UCSD-AML1 (cell line): ENCODE data around the gene KCNJ18.
"Not testable (repeated sequence)": the region's sequence is repeated elsewhere in the genome, so short reads cannot be mapped to it uniquely, and the experiment has no call there.

Source experiments
- DNase-seq: peaks from one replicate; lab custom pipeline; 2025; ENCODE audit not compliant: unreplicated experiment; lab: John Stamatoyannopoulos, UW

Gene KCNJ18

DNA sequence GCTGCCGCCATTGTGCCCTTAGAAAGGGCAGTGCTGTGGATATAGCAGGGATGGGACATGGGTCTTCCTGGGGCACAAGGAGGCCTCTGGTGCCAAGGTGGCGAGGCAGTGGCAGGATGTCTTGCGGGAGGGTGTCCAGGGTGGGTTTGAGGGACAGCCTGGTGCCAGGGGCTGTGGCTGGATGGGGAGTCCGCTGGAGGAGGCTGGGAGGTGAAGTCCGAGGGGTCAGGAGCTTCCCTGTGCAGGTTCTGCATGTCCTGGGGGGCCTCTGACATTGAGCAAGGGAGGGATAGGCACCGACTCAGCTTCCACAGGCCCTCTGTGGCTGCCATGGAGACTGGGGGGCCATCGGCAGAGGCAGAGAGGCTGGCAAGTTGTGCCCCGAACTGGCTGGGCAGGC lies 9.7 kb downstream of the KCNJ18 start:
- not testable (repeated sequence) for DNase-seq

DNA sequence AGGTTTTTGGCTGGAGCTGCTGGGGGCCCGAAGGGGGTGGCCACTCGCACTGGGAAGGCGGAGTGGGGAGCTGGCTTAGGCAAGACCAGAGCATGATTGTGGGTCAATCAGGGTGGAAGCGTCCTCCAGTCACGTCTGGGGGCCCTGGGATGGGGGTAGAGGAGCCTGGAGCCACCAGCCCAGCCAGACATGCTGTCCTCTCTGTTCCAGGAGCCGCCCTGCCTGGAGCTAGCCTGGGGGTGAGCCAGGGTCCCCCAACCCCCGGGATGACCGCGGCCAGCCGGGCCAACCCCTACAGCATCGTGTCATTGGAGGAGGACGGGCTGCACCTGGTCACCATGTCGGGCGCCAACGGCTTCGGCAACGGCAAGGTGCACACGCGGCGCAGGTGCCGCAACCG lies 10.2 kb downstream of the KCNJ18 start:
- DNase-seq, result not testable (repeated sequence)

DNA sequence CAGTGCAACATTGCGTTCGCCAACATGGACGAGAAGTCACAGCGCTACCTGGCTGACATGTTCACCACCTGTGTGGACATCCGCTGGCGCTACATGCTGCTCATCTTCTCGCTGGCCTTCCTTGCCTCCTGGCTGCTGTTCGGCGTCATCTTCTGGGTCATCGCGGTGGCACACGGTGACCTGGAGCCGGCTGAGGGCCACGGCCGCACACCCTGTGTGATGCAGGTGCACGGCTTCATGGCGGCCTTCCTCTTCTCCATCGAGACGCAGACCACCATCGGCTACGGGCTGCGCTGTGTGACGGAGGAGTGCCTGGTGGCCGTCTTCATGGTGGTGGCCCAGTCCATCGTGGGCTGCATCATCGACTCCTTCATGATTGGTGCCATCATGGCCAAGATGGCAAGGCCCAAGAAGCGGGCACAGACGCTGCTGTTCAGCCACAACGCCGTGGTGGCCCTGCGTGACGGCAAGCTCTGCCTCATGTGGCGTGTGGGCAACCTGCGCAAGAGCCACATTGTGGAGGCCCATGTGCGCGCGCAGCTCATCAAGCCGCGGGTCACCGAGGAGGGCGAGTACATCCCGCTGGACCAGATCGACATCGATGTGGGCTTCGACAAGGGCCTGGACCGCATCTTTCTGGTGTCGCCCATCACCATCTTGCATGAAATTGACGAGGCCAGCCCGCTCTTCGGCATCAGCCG lies 10.8 kb downstream of the KCNJ18 start:
- not testable (repeated sequence) for DNase-seq

DNA sequence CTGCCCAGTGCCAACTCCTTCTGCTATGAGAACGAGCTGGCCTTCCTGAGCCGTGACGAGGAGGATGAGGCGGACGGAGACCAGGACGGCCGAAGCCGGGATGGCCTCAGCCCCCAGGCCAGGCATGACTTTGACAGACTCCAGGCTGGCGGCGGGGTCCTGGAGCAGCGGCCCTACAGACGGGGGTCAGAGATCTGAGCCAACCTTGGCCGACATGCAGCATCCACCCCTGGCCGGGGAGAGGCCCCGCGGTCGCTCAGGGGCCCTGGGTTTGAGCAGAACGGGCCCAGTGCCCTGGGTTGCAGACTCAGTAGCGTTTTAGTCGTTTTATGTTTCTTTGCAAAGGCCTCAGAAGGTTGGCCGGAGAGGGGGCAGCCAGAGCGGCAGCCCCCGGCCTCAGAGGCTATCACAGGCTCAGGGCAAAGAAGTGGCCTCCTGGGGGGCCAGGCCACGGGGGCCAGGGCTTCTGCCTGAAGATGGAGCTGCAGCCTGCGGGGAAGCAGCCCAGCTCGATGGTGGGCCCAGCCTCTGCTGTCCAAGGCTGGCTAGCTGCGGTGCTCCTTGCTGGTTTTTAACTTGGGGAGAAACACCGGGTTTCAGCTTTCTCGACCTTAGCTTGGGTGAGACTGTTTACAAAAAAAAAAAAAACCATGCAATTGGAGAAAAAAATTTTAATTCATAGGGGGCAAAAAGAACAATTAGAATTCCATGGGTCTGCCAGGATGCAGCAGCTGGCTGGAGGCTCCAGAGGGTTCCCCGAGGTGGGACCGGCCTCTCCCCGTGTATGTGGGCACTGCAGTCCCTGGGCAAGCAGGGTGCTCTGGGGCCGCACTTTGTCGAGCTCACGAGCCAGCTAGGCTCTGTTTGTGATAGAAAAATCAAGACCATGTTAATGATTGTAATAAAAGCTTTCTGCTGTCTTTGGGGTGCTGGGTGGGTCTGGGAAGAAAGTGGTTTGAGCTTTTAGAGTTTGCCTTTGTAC lies 11.9 kb downstream of the KCNJ18 start:
- DNase-seq, result not testable (repeated sequence)

DNA sequence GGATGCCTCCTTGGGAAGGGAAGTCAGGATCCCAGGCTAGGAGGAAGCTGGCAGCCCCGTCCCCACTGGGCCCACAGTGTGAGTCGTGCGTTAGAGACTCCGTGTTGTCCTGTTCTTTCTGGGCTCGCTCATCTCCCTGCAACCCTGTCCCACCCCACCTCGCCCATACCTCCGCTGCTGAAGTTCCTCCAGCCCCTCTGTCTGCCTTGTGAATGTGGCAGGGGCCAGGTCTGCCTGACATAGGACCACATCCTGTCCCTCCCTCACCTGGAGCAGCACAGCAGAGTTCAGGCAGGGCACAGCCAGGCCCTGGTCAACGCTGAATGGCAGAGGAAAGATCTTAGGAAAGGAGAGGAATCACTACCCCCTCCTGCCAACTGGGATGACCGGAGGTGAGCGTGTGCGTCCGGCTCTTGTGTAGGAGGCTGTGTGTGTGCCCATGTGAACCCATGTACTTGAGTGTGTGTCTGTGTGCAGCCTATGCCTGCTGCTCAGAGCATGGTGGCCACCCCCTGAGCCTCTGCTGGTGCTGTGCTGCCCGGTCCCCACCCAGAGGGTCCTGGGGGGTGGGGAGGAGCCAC lies 12.8 kb downstream of the KCNJ18 start:
- no peak for DNase-seq

DNA sequence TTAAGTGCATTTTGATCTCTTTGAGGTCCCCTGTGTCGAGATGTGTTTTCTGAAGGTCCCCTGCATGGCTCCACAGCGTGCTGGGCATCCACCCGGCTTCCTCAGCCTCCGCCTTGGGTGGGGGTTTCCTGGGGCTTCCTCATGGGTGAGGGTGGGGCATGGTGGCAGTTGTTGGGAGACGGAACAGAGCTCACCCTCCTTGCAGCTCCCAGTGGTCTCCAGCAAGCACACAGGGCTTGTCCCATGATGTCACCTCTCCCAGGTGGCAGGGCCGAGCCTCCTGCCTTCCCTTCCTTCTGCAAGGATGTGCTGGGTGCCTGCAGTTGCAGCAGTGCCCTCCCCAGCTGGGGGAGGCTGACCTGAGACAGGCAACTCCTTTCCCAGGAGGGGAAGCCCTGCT lies 13.4 kb downstream of the KCNJ18 start:
- DNase-seq, result not testable (repeated sequence)

DNA sequence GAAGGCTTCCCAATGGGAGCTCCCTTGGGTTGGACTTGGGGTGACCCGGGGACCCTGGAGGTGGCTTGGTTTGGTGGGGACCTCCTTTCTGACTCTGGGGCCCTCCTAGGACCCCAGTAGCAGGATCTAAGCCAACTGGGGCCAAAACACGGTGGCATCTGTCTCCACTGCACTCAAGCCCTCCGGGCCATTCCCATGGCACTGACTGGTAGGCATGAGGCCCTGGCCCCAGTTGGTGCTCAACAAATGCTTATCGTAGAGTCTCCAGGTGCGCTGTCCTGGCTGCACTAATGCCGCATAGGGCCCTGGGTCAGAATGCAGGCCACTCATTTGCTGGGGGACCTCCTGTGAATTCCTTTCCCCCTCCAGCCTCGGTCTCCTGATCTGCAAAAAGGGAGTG lies 14.2 kb downstream of the KCNJ18 start:
- DNase-seq, result not testable (repeated sequence)

DNA sequence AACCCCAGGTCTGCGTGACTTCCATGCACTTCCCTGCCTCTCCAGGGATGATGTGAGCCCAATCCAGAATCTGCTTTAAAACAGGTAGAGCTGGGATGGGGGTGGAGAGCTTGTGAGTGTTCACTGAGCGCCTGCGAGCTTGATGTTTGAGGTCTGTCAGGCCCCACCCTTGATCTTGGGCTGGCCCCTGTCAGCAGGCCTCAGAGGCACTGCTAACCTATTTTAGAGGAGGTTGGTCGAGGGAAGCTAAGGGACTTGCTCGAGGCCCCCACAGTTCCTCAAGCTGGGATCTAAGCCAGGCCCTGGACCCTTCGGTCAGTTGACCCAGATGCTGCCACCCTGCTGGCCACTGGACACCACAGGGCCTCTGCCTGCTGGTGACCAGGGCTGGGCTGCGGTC lies 14.8 kb downstream of the KCNJ18 start:
- not testable (repeated sequence) for DNase-seq

DNA sequence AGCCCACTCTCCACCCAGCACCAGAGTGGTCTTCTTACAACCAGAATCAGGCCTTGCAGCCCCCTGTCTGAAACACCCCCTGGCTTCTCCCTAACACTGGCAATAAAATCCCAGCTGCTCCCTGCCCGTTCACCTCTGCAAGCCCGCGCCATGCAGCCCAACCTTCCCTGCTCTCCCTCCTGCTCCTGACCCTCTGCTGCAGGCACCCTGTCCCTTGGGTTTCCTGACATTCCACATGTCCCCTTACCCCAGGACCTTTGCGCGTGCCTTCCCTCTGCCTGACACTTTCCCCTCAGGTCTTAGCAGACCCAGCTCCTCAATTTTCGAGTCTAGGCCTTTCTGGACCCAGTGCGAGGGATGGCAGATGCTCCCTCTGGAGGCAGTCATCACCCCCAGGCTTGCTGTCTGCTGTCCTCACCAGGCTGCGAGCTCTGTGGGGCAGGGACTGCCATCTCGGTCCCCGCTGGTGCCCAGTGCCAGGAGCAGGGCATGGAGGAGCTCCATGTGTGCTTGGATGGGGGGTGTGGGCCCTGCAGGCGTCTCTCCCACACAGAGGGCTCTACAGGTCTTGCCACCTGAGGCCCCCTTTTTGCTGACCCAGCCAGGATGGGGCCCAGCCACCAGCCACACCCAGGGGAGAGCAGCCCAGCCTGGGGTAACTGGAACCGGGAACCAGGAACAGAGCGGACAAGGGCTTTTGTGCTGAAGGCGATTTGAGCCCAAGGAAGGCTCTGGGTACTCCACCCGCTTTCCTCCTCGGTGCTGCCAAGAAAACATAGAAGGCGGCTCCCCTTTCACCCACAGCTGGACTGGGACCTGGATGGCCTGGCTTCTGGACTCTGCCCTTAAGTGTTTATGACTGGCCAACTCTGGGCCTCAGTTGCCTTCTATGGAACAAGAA lies 15.6 kb downstream of the KCNJ18 start:
- DNase-seq, result not testable (repeated sequence)

DNA sequence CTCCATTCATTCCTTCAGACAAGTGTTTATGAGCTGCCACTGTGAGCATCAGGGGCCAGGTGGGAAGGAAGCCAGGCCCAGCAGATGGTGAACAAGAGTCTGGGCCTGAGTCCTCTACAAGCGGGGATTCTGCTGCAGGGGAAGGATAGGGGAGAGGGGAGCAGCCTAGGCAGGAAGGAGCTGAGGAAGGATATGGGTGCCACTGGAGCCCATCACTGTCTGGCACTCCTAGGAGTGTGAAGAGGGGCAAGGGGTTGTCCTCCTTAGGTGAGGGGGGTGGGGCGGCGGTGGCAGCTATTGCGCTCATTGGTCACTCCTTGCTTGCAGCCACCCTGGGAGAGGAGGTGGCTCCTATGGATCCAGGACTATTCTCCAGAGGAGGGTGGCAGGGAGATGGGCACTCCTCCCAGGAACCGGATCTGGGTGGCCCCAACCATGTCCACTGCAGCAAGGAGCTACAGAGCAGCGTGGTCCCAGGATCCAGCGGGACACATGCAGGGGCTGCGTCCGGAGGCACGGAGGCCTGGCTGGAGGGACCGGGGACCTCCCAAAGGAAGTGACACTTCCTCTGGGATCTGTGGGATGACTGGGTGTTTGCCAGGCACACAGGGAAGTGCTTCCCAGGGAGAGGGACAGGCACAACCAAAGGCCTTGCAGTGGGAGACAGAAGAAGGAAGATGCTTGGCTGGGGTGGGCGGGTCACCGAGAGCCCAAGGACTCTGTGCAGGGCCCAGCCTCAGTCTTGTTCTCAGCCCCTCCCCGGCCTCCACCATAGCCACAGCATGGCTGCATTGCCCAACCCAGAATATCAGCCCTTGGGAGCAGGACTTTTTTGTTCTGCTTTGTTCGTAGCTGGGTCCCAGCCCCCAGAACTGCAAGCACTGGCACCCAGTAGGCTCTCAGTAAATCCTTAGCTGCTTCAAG lies 16.6 kb downstream of the KCNJ18 start:
- not testable (repeated sequence) for DNase-seq

DNA sequence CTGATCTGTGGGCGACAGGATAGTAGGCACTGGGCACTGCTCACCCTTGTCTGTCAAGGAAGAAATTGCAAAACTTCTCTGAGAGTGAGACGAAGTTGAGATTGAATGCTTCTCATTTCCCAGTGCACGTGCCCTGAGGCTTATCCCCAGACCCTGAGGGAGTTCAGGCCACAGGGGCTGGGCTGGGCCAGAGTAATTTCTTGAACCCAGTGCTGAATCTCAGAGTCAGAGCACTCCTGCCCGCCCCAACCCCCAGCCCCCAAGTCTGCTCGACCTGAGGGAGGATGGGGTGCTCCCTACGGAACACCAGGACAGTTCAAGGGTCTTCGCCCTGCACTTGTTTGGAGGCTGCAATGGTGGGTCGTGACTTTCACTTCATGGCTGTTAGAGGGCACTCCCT lies 17.7 kb downstream of the KCNJ18 start:
- DNase-seq, result not testable (repeated sequence)

DNA sequence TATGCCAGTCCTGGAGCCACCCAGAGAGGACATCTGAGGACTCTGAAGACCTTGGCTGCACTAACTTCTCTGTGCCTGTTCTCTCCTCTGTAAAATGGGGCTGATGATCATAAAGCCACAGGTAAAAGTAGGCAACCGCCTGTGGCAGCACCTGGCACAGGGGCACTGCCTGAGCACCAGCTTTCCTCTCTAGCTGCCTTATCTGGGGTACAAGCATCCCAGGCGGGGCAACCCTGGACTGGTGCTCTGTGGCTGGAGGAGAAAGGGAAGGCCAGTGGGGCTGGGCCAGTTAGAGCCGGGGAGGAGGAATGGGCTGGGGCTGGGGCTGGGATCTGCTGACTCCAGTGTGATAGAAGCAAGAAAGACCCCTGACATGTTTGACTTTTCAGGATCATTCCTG lies 18.2 kb downstream of the KCNJ18 start:
- not testable (repeated sequence) for DNase-seq

DNA sequence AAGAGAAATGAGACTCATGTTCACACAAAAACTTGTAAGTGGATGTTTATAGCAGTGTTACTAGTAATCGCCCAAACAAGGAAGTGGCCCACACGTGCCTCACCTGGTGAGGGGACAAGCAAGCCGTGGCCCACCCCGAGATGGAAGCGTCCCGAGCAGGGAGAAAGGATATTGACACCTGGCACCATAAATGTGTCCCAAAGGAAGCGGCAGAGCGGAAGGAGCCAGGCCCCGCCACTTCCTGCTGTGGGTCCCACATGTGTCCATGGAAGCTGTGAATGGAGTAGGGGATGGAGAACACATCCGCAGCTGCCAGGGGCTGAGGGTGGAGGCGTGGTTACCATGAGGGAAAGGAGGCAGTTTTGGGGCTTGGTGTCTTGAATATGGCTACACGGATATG lies 18.9 kb downstream of the KCNJ18 start:
- DNase-seq, result no peak

DNA sequence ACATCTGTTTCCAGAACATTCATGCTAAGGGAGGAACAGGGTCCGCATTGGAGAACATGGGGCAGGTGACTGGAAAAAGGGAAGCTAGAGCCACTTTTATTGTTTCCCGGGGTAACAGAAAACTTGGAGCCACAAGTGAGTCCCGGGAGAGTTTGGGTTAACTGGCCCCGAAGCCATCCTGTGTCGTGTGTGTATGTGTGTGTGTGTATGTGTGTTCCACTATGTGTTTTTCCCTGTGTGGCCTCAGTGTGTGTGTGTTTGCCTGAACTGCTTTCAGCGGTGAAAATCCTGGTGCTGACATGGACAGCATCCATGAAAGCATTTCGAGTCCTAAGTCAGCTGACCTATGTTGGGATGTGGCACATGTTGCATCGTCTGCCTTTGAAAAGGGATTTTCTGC lies 20.7 kb downstream of the KCNJ18 start:
- not testable (repeated sequence) for DNase-seq

DNA sequence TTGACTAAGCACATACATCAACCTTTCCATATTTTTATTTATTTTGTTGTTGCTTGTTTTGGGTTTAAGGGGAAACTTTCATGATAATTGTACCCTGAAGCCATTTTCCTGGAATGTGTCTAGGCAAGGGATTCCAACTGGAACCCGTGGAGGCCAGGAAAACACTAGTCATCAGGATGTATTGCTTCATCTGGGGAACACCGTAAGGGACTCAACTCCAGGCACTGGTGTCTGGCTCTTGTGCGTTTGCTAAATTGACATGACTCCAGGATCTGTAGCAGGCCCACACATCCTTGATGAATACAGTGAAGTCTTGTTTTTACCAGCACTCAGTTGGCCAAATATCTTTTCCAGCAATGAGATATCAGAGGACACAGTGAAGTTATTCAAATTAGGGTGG lies 21.3 kb downstream of the KCNJ18 start:
- DNase-seq, result not testable (repeated sequence)

DNA sequence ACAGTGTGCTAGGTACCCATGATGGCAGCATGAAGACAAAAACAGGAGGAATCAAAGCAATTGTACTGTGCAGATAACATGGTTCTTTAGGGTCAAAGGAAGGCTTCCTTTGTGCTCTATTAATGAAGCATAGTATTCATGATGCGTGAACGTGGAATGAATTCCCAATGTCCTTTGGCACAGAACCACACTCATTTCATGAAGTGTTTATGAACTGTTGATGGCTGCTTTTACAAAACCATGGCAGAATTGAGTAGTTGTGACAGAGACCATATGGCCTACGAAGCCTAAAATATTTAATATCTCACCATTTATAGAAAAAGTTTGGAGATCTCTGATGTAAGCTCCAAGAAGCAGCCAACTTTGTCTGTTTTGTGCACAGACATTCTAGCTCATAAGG lies 22.4 kb downstream of the KCNJ18 start:
- DNase-seq, result not testable (repeated sequence)

DNA sequence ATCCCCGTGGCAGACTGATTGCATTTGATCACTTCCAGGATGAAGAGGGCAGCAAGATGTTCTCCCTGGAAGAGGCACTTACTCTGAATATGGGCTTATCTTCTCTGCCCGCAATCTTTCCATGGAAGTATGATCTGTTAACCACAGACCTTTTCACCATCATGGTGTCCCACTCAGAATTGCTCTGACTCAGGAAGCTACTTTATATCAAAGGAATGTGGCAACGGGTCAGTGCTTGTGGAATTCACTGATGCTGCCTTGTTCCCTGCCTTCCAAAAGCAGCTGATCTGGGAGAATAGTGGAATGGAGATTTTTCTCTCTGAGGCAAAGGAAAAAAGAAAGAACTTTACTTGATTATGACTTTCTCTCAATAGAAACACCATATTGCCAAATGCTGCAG lies 23.6 kb downstream of the KCNJ18 start:
- DNase-seq, result not testable (repeated sequence)

DNA sequence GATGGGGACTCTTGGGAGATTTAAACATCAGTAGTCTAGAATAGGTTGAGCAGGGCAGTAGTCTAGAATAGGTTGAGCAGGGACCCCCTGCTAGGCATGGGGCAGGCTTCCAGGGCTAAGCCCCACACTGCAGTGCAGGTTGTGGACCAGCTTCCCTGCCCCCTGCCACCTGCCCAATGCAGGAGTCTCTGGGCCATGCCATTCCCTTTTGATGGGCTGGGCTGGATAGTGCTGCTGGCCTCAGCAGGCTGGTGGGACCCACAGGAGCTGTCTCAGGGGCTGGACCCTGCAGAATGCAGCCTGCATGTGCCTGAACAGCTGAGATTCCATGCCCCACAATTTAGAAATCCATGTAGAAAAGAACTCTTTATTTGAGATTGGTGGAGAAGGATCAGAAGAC lies 26.6 kb downstream of the KCNJ18 start:
- DNase-seq, result not testable (repeated sequence)

DNA sequence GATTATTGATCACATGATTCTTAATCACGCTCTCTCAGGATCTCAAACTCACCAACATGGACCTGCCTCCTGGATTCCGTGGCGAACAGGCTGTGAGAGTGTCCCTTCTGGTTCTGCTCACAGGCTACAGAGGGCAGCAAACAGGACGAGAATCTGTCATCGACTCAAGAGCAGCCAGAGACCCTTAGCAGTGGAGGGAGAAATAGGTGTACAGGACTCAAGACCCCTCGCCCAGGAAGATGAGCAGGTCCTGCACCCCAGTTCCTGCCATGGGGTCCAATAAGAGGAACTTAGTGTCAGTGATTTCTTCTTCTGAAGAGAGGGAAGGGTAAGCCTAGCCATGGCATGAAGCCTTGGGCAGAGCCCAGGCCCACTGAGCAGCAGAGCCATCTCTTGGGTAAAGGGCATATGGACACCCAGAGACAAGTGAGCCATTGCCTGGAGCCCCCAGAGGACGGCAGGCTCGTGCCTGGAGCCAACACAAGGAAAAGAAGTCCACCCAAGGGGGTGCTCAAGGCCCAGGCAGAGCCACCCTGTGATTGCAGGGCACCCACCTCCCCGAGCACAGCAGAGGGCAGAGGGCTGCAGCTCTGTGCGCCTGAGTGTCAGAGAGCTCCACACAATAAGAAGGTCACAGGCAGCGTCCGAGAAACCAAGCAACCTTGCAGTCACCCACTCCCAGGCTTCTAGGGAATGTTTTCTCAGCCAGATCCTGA lies 27.3 kb downstream of the KCNJ18 start:
- DNase-seq, result not testable (repeated sequence)
